Kidney (tissue), 14 donors: ENCODE measurements around the gene TLX1. TPM values are rescaled to one million over a fixed set of nuclear protein-coding genes. Genes with fewer than 3 reads are reported as not detected.

Experiments used
- DNase-seq, 5 donors: peaks; one replicate each; pipeline ENCODE4 v3.0.0-alpha.2; 2013 to 2020
- FAIRE-seq: peaks from 2 replicates; lab custom pipeline; 2012; peaks lifted over from hg19 to GRCh38; lab: Jason Lieb, UNC
- H3K27ac ChIP-seq, 2 donors: one replicate each; pipeline ENCODE4 v1.7.0; 2013; ENCODE audit warnings: low read depth in 2 of 2, low read length in 2 of 2, inconsistent platforms in 1 of 2
- H3K27me3 ChIP-seq: one replicate; pipeline ENCODE4 v1.7.1; 2013; ENCODE audit warnings: low read length, inconsistent platforms; ENCODE audit not compliant: control insufficient read depth, insufficient read depth
- H3K36me3 ChIP-seq, 3 donors: one replicate each; pipeline versions ENCODE4 v1.7.0 to v1.7.1; 2013; ENCODE audit warnings: low read length in 3 of 3, control low read depth in 1 of 3, inconsistent platforms in 1 of 3; ENCODE audit not compliant: insufficient read depth in 3 of 3, control insufficient read depth in 2 of 3
- H3K4me1 ChIP-seq, 3 donors: one replicate each; pipeline versions ENCODE4 v1.7.0 to v1.7.1; 2013; ENCODE audit warnings: low read length in 3 of 3, inconsistent platforms in 1 of 3, low read depth in 1 of 3; ENCODE audit not compliant: control insufficient read depth in 2 of 3, insufficient read depth in 2 of 3
- H3K4me3 ChIP-seq, 3 donors: one replicate each; pipeline versions ENCODE4 v1.7.0 to v1.8.1; 2013; ENCODE audit warnings: low read length in 3 of 3, control low read depth in 1 of 3, inconsistent platforms in 1 of 3
- H3K9ac ChIP-seq, 3 donors: one replicate each; pipeline versions ENCODE4 v1.7.0 to v1.7.1; 2013; ENCODE audit warnings: low read length in 3 of 3, control low read depth in 1 of 3, inconsistent platforms in 1 of 3
- H3K9me3 ChIP-seq, 3 donors: one replicate each; pipeline versions ENCODE4 v1.7.0 to v1.7.1; 2013; ENCODE audit warnings: low read length in 3 of 3, control low read depth in 1 of 3, inconsistent platforms in 1 of 3; ENCODE audit not compliant: control insufficient read depth in 2 of 3, insufficient read depth in 1 of 3
- CTCF ChIP-seq: IDR thresholded peaks from 3 replicates; pipeline ENCODE4 v1.5.1; 2012; ENCODE audit warnings: mild to moderate bottlenecking, moderate library complexity, borderline replicate concordance; ENCODE audit not compliant: insufficient read depth; ENCODE audit errors: extremely low read depth
- intact Hi-C: fragments of 100-400 bp; cut with DNase I; formaldehyde crosslinking; loops from one replicate; pipeline ENCODE4 v1.11.1; 2022
- polyA plus RNA-seq: library from polyadenylated mRNA; stranded (reverse); fragments of 350-450 nt; fragmentation: Illumina TruSeq; extraction: RNeasy Lipid Tissue Mini Kit (QIAGEN cat#74804); gene quantifications from one replicate; pipeline ENCODE4 v1.2.3, GENCODE V29; 2014; ENCODE audit warnings: low read depth, low replicate concordance; ENCODE audit not compliant: insufficient read depth
- total RNA-seq: library from RNA; stranded (reverse); fragmentation: NEBNext Ultra II Directional; extraction: Animal tissue kit (Norgen Biotek cat#: 25700); gene quantifications from one replicate; pipeline ENCODE4 v1.2.1, GENCODE V29; 2021
- donor health status: control.
- donor health status: control.
- donor health status: control.
- donor health status: control.
- donor health status: control.
- donor health status: DM: yes; HTN: yes; CAD: no.
- donor health status: Normal renal cell carcinoma (clear cell type).

TLX1 gene
- total and polyA plus RNA-seq, 2 donors from 2014 or later, result not detected

DNA sequence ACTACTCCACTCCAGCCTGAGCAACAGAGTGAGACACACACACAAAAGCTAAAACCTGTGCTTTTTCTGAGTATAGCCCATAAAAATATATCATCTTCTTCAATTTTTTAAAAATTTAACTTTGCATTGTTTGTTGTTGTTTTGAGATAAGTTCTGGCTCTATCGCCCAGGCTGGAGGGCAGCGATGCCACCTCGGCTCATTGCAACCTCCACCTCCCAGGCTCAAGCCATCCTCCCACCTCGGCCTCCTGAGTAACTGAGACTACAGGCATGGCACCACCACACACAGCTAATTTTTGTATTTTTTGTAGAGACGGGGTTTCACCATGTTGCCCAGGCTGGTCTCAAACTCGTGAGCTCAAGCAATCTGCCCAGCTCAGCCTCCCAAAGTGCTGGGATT is 14.3 kb upstream of the TLX1 start:
- Histone ChIP-seq H3K9me3 (no peaks in the 10 kb centered on the region), H3K27me3 (peaks cover 29% of the 10 kb centered on the region), H3K4me3 (no peak overlapping the region), H3K4me1 (peaks cover 0 to 8% (median 0%) of the 10 kb centered on the region in 3 donors), H3K27ac (no peak overlapping the region), H3K9ac (no peak overlapping the region), H3K36me3 (no peaks in the 10 kb centered on the region)
- peak in 1 of 5 donors; percentile 12 for DNase-seq
- no peak for TF ChIP-seq CTCF
- no peak for FAIRE-seq
- intact Hi-C loops, result no loop called here

DNA sequence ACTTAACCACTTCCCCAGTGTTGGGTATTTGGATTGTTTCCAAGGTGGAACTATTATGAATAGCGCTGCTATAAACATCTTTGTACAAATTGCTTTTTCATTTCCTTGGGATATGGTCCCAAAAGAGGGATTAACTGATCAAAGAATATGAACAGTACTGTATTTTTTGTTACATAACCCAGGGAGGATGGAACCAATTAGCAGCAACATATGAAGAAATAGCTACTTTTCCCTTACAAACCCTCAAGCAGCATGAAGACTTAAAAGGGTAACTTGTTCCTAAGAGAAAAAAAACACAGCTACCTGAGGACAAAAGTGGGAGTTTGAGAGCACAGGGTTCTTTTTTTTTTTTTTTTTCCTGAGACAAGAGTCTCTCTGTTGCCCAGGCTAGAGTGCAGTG is 13.1 kb upstream of the TLX1 start:
- H3K27me3 ChIP-seq, result peaks cover 41% of the 10 kb centered on the region
- H3K9ac ChIP-seq, result no peak overlapping the region
- no peak for TF ChIP-seq CTCF
- peaks cover 0 to 8% (median 0%) of the 10 kb centered on the region in 3 donors for H3K4me1 ChIP-seq
- no peak overlapping the region for H3K4me3 ChIP-seq
- no peak overlapping the region for H3K27ac ChIP-seq
- no peaks in the 10 kb centered on the region for H3K9me3 ChIP-seq
- intact Hi-C loops, result no loop called here
- FAIRE-seq, result no peak
- DNase-seq, result no peak
- no peaks in the 10 kb centered on the region for H3K36me3 ChIP-seq

- intact Hi-C loops, result no loop called here
- H3K4me1 ChIP-seq, result peaks cover 0 to 8% (median 0%) of the 10 kb centered on the region in 3 donors
- H3K9ac ChIP-seq, result peak overlapping the region in 1 of 3 donors; percentile 12
- peak overlapping the region; percentile 21 to 84 (median 74) for H3K4me3 ChIP-seq
- no peak for DNase-seq
- H3K9me3 ChIP-seq, result no peaks in the 10 kb centered on the region
- FAIRE-seq, result no peak
- peaks cover 54% of the 10 kb centered on the region for H3K27me3 ChIP-seq
- no peaks in the 10 kb centered on the region for H3K36me3 ChIP-seq
- TF ChIP-seq CTCF, result no peak
- no peak overlapping the region for H3K27ac ChIP-seq
Measured at GRCh38 chr10:101120520-101120883, 10.6 kb upstream of the TLX1 start.
